H1 (cell line): ENCODE results near the gene NOXRED1. TPM values are rescaled to one million over a fixed set of nuclear protein-coding genes. Genes with fewer than 3 reads are reported as not detected.

ENCODE experiments used
- CTCF ChIA-PET: fragments of 300-600 bp; sonication (Branson Sonifier 250); formaldehyde crosslinking; loops from one replicate; lab custom pipeline; 2021; ENCODE audit not compliant: partially characterized antibody; lab: Charles Lee
- POLR2A ChIA-PET: fragments of 300-600 bp; sonication (Branson Sonifier 250); formaldehyde crosslinking; loops from one replicate; lab custom pipeline; 2021; ENCODE audit warnings: inconsistent platforms; ENCODE audit not compliant: partially characterized antibody; lab: Charles Lee
- DNase-seq, 2 experiments: peaks; one replicate each; pipeline versions ENCODE4 v3.0.0 to v3.0.0-alpha.2; 2010 to 2022; ENCODE audit warnings: low spot score in 2 of 2, low read depth in 1 of 2, mixed read lengths in 1 of 2
- FAIRE-seq: peaks from 2 replicates; lab custom pipeline; 2011; peaks lifted over from hg19 to GRCh38; lab: Jason Lieb, UNC
- H2AFZ ChIP-seq: 2 replicates; pipeline ENCODE4 v1.8.1; 2012; ENCODE audit warnings: low read length, inconsistent platforms
- H2AK5ac ChIP-seq: 2 replicates; pipeline ENCODE4 v1.6.1; 2013; ENCODE audit warnings: low read depth, low read length
- H2BK120ac ChIP-seq: replicated peaks from 2 replicates; pipeline ENCODE3; 2013; ENCODE audit warnings: low read depth, low read length, inconsistent platforms
- H2BK12ac ChIP-seq: 2 replicates; pipeline ENCODE4 v1.6.1; 2013; ENCODE audit warnings: low read depth, low read length
- H2BK15ac ChIP-seq: 2 replicates; pipeline ENCODE4 v1.6.1; 2013; ENCODE audit warnings: low read length
- H2BK20ac ChIP-seq: 2 replicates; pipeline ENCODE4 v1.6.1; 2013; ENCODE audit warnings: low read length
- H2BK5ac ChIP-seq: 2 replicates; pipeline ENCODE4 v1.6.1; 2013; ENCODE audit warnings: low read depth, low read length
- H3K14ac ChIP-seq: 2 replicates; pipeline ENCODE4 v1.6.1; 2013; ENCODE audit warnings: inconsistent platforms; ENCODE audit not compliant: insufficient read length
- H3K18ac ChIP-seq: 2 replicates; pipeline ENCODE4 v1.6.1; 2013; ENCODE audit warnings: low read length; ENCODE audit errors: extremely low read depth
- H3K23ac ChIP-seq: 2 replicates; pipeline ENCODE4 v1.6.1; 2013; ENCODE audit warnings: inconsistent platforms; ENCODE audit not compliant: insufficient read length
- H3K23me2 ChIP-seq: 2 replicates; pipeline ENCODE4 v1.6.1; 2013; ENCODE audit warnings: low read depth, low read length
- H3K27ac ChIP-seq: 2 replicates; pipeline ENCODE4 v1.6.1; 2011; ENCODE audit warnings: low read depth, low read length, inconsistent platforms
- H3K27me3 ChIP-seq, 4 experiments: replicated peaks in 1 of 4; 1 replicate in 1 of 4; 2 replicates in 3 of 4; pipeline versions ENCODE4 v1.6.1 to v1.8.1; 2011 to 2013; ENCODE audit warnings: low read length in 3 of 4, mild to moderate bottlenecking in 3 of 4, inconsistent platforms in 2 of 4, mixed read lengths in 2 of 4, moderate library complexity in 1 of 4; ENCODE audit not compliant: control insufficient read depth in 3 of 4, insufficient read depth in 3 of 4; ENCODE audit errors: extremely low read depth in 1 of 4
- H3K36me3 ChIP-seq, 4 experiments: 2 replicates each; pipeline versions ENCODE4 v1.6.1 to v1.8.1; 2011 to 2013; ENCODE audit warnings: mild to moderate bottlenecking in 4 of 4, low read length in 3 of 4, moderate library complexity in 2 of 4, control low read depth in 1 of 4, inconsistent platforms in 1 of 4; ENCODE audit not compliant: insufficient read depth in 4 of 4, control insufficient read depth in 2 of 4
- H3K4ac ChIP-seq: replicated peaks from 2 replicates; pipeline ENCODE3; 2013; ENCODE audit warnings: low read length, low read depth, mixed read lengths, inconsistent platforms; ENCODE audit not compliant: insufficient read length
- H3K4me1 ChIP-seq, 4 experiments: replicated peaks in 1 of 4; 1 replicate in 1 of 4; 2 replicates in 3 of 4; pipeline versions ENCODE4 v1.6.1 to v1.8.1; 2011 to 2013; ENCODE audit warnings: low read length in 3 of 4, inconsistent platforms in 2 of 4, mixed read lengths in 1 of 4; ENCODE audit not compliant: insufficient read depth in 4 of 4, control insufficient read depth in 3 of 4
- H3K4me2 ChIP-seq, 2 experiments: 2 replicates each; pipeline versions ENCODE4 v1.6.1 to v1.8.1; 2011 to 2013; ENCODE audit warnings: low read depth in 2 of 2, low read length in 2 of 2, control low read depth in 1 of 2, inconsistent platforms in 1 of 2, mild to moderate bottlenecking in 1 of 2; ENCODE audit not compliant: insufficient read depth in 1 of 2
- H3K4me3 ChIP-seq, 4 experiments: fragments of 200-600, 300-600 bp in 1 of 4; sonication (generic), shearing (Covaris generic), sonication (Bioruptor Twin) in 1 of 4; 2 replicates each; pipeline versions ENCODE4 v1.5.1 to v1.8.1; 2011 to 2016; ENCODE audit warnings: low read length in 4 of 4, low read depth in 3 of 4, control low read depth in 2 of 4, inconsistent platforms in 2 of 4, mild to moderate bottlenecking in 2 of 4, mixed read lengths in 1 of 4, moderate library complexity in 1 of 4; ENCODE audit not compliant: insufficient read depth in 2 of 4; ENCODE audit errors: extremely low read depth in 1 of 4
- H3K56ac ChIP-seq: replicated peaks from 2 replicates; pipeline ENCODE3; 2013; ENCODE audit warnings: low read depth, mild to moderate bottlenecking, mixed read lengths, low read length, inconsistent platforms; ENCODE audit not compliant: insufficient read length
- H3K79me1 ChIP-seq: 2 replicates; pipeline ENCODE4 v1.6.1; 2013; ENCODE audit warnings: low read depth, low read length, control low read depth
- H3K79me2 ChIP-seq, 2 experiments: 2 replicates each; pipeline versions ENCODE4 v1.6.1 to v1.8.1; 2012 to 2013; ENCODE audit warnings: low read length in 2 of 2, mild to moderate bottlenecking in 2 of 2, inconsistent platforms in 1 of 2; ENCODE audit not compliant: insufficient read depth in 2 of 2, control insufficient read depth in 1 of 2
- H3K9ac ChIP-seq, 4 experiments: replicated peaks in 1 of 4; 1 replicate in 1 of 4; 2 replicates in 3 of 4; pipeline versions ENCODE4 v1.6.1 to v1.8.1; 2011 to 2013; ENCODE audit warnings: low read depth in 3 of 4, low read length in 3 of 4, control low read depth in 2 of 4, mild to moderate bottlenecking in 2 of 4, moderate library complexity in 2 of 4, inconsistent platforms in 1 of 4; ENCODE audit errors: extremely low read depth in 1 of 4
- H3K9me3 ChIP-seq, 2 experiments: 2 replicates each; pipeline versions ENCODE4 v1.6.1 to v1.8.1; 2012 to 2013; ENCODE audit warnings: mild to moderate bottlenecking in 2 of 2, moderate library complexity in 2 of 2, control low read depth in 1 of 2, inconsistent platforms in 1 of 2, low read depth in 1 of 2, low read length in 1 of 2, mixed read lengths in 1 of 2; ENCODE audit not compliant: insufficient read depth in 2 of 2
- H4K20me1 ChIP-seq, 2 experiments: replicated peaks in 1 of 2; 2 replicates each; pipeline versions ENCODE3 to v1.8.1; 2011 to 2013; ENCODE audit warnings: inconsistent platforms in 2 of 2, low read length in 2 of 2, mild to moderate bottlenecking in 1 of 2; ENCODE audit not compliant: insufficient read depth in 2 of 2, control insufficient read depth in 1 of 2
- H4K5ac ChIP-seq: 2 replicates; pipeline ENCODE4 v1.6.1; 2013; ENCODE audit warnings: low read length, low read depth, mixed read lengths, inconsistent platforms; ENCODE audit not compliant: insufficient read length
- H4K8ac ChIP-seq: 2 replicates; pipeline ENCODE4 v1.8.0; 2013; ENCODE audit warnings: mild to moderate bottlenecking, moderate library complexity, low read length, inconsistent platforms; ENCODE audit not compliant: insufficient read depth; ENCODE audit errors: extremely low read depth
- H4K91ac ChIP-seq: replicated peaks from 2 replicates; pipeline ENCODE3; 2013; ENCODE audit warnings: low read length, mixed read lengths, inconsistent platforms; ENCODE audit not compliant: insufficient read length
- CHD2 ChIP-seq: IDR thresholded peaks from 2 replicates; pipeline ENCODE4 v1.6.1; 2012; ENCODE audit warnings: low read length, improper control_type of control experiment
- KDM4A ChIP-seq: IDR thresholded peaks from one replicate; pipeline ENCODE4 v1.7.1; 2012; ENCODE audit warnings: low read depth, mild to moderate bottlenecking, moderate library complexity, low read length, inconsistent platforms; ENCODE audit not compliant: severe bottlenecking
- SP1 ChIP-seq: IDR thresholded peaks from 2 replicates; pipeline ENCODE4 v1.6.1; 2011; ENCODE audit warnings: low read depth, low read length
- TBP ChIP-seq: IDR thresholded peaks from 2 replicates; pipeline ENCODE4 v1.6.1; 2011; ENCODE audit warnings: low read depth, low read length, improper control_type of control experiment
- WGBS, 2 experiments: shearing (Covaris generic) in 1 of 2; methylation state at CpG; one replicate each; pipeline versions ENCODE4 v1.1.6 to v1.1.7; 2013 to 2015; ENCODE audit warnings: low lambda C conversion rate in 2 of 2, mixed read lengths in 2 of 2, inconsistent platforms in 1 of 2, low coverage in 1 of 2, missing lambda C conversion rate in 1 of 2; ENCODE audit not compliant: insufficient replicate concordance in 2 of 2, insufficient coverage in 1 of 2, insufficient read length in 1 of 2; ENCODE audit errors: extremely low coverage in 1 of 2, missing lambda C conversion rate in 1 of 2; 5-methylcytosine and 5-hydroxymethylcytosine counted together
- polyA plus RNA-seq, 7 experiments: library from polyadenylated mRNA; depleted of rRNA in 3 of 7; stranded (reverse) in 5 of 7; unstranded in 2 of 7; fragments of >200 nt in 5 of 7; fragments of 200-250 nt in 2 of 7; gene quantifications; 1 replicate in 5 of 7; 2 replicates in 1 of 7; 4 replicates in 1 of 7; pipeline versions ENCODE4 v1.2.1 to v1.2.3, GENCODE V29; 2011 to 2013; ENCODE audit warnings: missing spikeins in 2 of 7, mixed read lengths in 2 of 7
- total RNA-seq: library from RNA; stranded (reverse); fragmentation: NEBNext Ultra II Directional; extraction: Animal tissue kit (Norgen Biotek cat#: 25700); gene quantifications from 2 replicates; pipeline ENCODE4 v1.2.1, GENCODE V29; 2021

Gene NOXRED1
- total and polyA plus RNA-seq, 2 of the 8 experiments (the other 6 are each of a cell fraction or from before 2014, with no cell fraction given), result 0.23 to 0.48 TPM

DNA sequence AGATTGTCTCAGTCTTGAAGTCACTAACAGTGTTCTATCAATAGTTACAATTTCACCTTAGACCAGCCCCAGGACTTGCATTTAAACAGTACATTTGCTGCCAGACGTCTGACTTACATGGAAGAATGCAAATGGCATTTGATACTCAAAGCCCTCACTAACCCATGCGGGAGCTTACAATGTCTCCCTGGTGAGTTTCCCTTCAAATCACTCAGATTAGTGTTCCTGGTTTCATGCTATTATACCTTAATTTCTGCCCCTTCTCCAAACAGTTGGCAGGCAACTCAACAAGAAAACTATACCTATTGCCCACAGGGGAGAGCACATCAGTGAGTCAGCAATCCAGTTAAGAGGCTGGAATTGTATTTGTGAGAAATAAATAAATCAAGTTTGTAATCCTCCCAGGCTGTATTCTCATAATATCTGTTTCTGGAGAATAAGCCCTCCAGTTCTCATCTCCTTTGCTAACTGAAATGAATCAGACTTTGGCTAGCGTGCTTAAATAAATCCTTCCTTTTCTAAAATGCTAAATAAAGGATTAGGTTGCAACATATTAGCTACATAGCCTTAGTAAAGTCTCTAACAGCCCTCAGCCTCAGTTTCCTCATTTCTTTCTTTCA, 78.8 kb downstream of the NOXRED1 start:
- Histone ChIP-seq H2BK120ac (no peak overlapping the region), H3K23me2 (no peaks in the 10 kb centered on the region), H2BK20ac (no peak overlapping the region), H4K8ac (no peak overlapping the region), H3K23ac (no peak overlapping the region), H2AFZ (no peak overlapping the region), H2AK5ac (no peak overlapping the region), H3K14ac (no peak overlapping the region), H2BK12ac (no peak overlapping the region), H3K4ac (no peak overlapping the region), H4K91ac (no peak overlapping the region), H2BK15ac (no peak overlapping the region), H3K9me3 (no peaks in the 10 kb centered on the region), H4K20me1 (no peaks in the 10 kb centered on the region), H4K5ac (no peak overlapping the region), H3K56ac (no peak overlapping the region), H3K4me2 (no peak overlapping the region; a peak in 1 of 4 replicates), H3K79me1 (no peaks in the 10 kb centered on the region), H2BK5ac (no peak overlapping the region), H3K36me3 (peaks cover 0 to 14% (median 0%) of the 10 kb centered on the region in 4 experiments; a peak in 2 of 8 replicates), H3K4me1 (peaks cover 3 to 11% (median 8%) of the 10 kb centered on the region in 4 experiments; a peak in 6 of 7 replicates), H3K79me2 (no peaks in the 10 kb centered on the region), H3K9ac (no peak overlapping the region), H3K27ac (no peak overlapping the region), H3K4me3 (no peak overlapping the region), H3K18ac (no peak overlapping the region), H3K27me3 (no peaks in the 10 kb centered on the region)
- POLR2A ChIA-PET, result interaction anchor here (0.9 to 1.7 kb wide), 2 partner anchors 8 to 13 kb away, joined by 3 to 5 read pairs; no protein-coding TSS in a partner anchor
- CTCF ChIA-PET, result interaction anchor here (0.6 to 1.6 kb wide), 6 partner anchors 11 to 107 kb away, joined by 3 to 6 read pairs (median 4); no protein-coding TSS in a partner anchor
- TF ChIP-seq TBP (no peak), KDM4A (no peak), SP1 (no peak), CHD2 (no peak)
- DNase-seq (no peak), FAIRE-seq (no peak)
- 66% methylated on average over 3 of the region's 3 CpGs; no CpG with 5 or more reads in 1 of the 2 experiments for WGBS, 2 experiments
